Endothelial cell of umbilical vein (primary cell): ENCODE measurements around the gene PGRMC2. TPM values are rescaled to one million over a fixed set of nuclear protein-coding genes. Genes with fewer than 3 reads are reported as not detected.

Experiments used
- BruUV-seq: library from RNA; stranded (reverse); fragments of 400-500 nt; replicated peaks from 2 replicates; lab custom pipeline; 2021; lab: Mats Ljungman, UMichigan
- CTCF ChIA-PET: fragments of 300-600, 350-600 bp; sonication (Branson Sonifier 250); formaldehyde crosslinking; loops from one replicate; lab custom pipeline; 2021; ENCODE audit warnings: antibody characterized with exemption, inconsistent platforms; lab: Charles Lee
- POLR2A ChIA-PET: fragments of 300-600, 350-600 bp; sonication (Branson Sonifier 250); formaldehyde crosslinking; loops from one replicate; lab custom pipeline; 2021; ENCODE audit warnings: antibody characterized with exemption, inconsistent platforms; lab: Charles Lee
- DNase-seq: peaks from one replicate; pipeline ENCODE4 v3.0.0-alpha.2; 2011; ENCODE audit warnings: low read depth, low spot score
- FAIRE-seq: peaks from 2 replicates; lab custom pipeline; 2011; peaks lifted over from hg19 to GRCh38; lab: Jason Lieb, UNC
- H2AFZ ChIP-seq: 2 replicates; pipeline ENCODE4 v1.6.0; 2012; ENCODE audit warnings: low read depth, low read length, control low read depth, inconsistent platforms
- H3K27ac ChIP-seq: 2 replicates; pipeline ENCODE4 v1.5.1; 2011; ENCODE audit warnings: low read depth, mild to moderate bottlenecking, control low read depth, low read length, moderate library complexity; ENCODE audit not compliant: insufficient read depth
- H3K27me3 ChIP-seq, 2 experiments: 2 replicates each; pipeline versions ENCODE4 v1.6.0 to v1.6.1; 2011; ENCODE audit warnings: low read length in 2 of 2, mixed read lengths in 1 of 2; ENCODE audit not compliant: control insufficient read depth in 2 of 2, insufficient read depth in 2 of 2
- H3K36me3 ChIP-seq, 2 experiments: 2 replicates in 1 of 2; 3 replicates in 1 of 2; pipeline ENCODE4 v1.5.1; 2011; ENCODE audit warnings: low read length in 2 of 2, mild to moderate bottlenecking in 1 of 2, moderate library complexity in 1 of 2; ENCODE audit not compliant: control insufficient read depth in 2 of 2, insufficient read depth in 2 of 2; ENCODE audit errors: extremely low read depth in 1 of 2
- H3K4me1 ChIP-seq: 3 replicates; pipeline ENCODE4 v1.5.1; 2011; ENCODE audit warnings: mild to moderate bottlenecking, low read length; ENCODE audit not compliant: control insufficient read depth, insufficient read depth; ENCODE audit errors: extremely low read depth
- H3K4me2 ChIP-seq: 2 replicates; pipeline ENCODE4 v1.6.1; 2011; ENCODE audit warnings: low read length, control low read depth, mixed read lengths; ENCODE audit not compliant: insufficient read depth
- H3K4me3 ChIP-seq, 3 experiments: fragments of 200-600 bp in 1 of 3; sonication (generic), shearing (Covaris generic) in 1 of 3; replicated peaks in 1 of 3; 2 replicates each; pipeline ENCODE4 v1.5.1; 2011 to 2016; ENCODE audit warnings: control low read depth in 3 of 3, low read length in 3 of 3, mild to moderate bottlenecking in 2 of 3, inconsistent platforms in 1 of 3, low read depth in 1 of 3, moderate library complexity in 1 of 3; ENCODE audit not compliant: insufficient read depth in 1 of 3
- H3K79me2 ChIP-seq: 2 replicates; pipeline ENCODE4 v1.6.0; 2012; ENCODE audit warnings: low read length, inconsistent platforms; ENCODE audit not compliant: control insufficient read depth, insufficient read depth
- H3K9ac ChIP-seq: replicated peaks from 2 replicates; pipeline ENCODE3; 2011; ENCODE audit warnings: low read length, control low read depth; ENCODE audit not compliant: insufficient read depth; ENCODE audit errors: extremely low read depth
- H3K9me1 ChIP-seq: replicated peaks from 3 replicates; pipeline ENCODE4 v1.6.0; 2011; ENCODE audit warnings: mild to moderate bottlenecking, low read length; ENCODE audit not compliant: control insufficient read depth, insufficient read depth; ENCODE audit errors: extremely low read depth
- H3K9me3 ChIP-seq: replicated peaks from 2 replicates; pipeline ENCODE4 v1.5.1; 2012; ENCODE audit warnings: low read length, inconsistent platforms; ENCODE audit not compliant: control insufficient read depth, insufficient read depth
- H4K20me1 ChIP-seq: replicated peaks from 2 replicates; pipeline ENCODE3; 2011; ENCODE audit warnings: mild to moderate bottlenecking, low read length; ENCODE audit not compliant: control insufficient read depth, insufficient read depth; ENCODE audit errors: extremely low read depth
- EZH2 ChIP-seq: IDR thresholded peaks from 2 replicates; pipeline ENCODE4 v1.6.1; 2012; ENCODE audit warnings: borderline replicate concordance, low read depth, mild to moderate bottlenecking, moderate library complexity, low read length, inconsistent platforms; ENCODE audit not compliant: severe bottlenecking
- FOS ChIP-seq: IDR thresholded peaks from 2 replicates; pipeline ENCODE4 v1.6.1; 2011; ENCODE audit warnings: mild to moderate bottlenecking, low read length, moderate library complexity, borderline replicate concordance; ENCODE audit not compliant: insufficient read depth
- GATA2 ChIP-seq: IDR thresholded peaks from 2 replicates; pipeline ENCODE4 v1.7.0; 2011; ENCODE audit warnings: low read depth, mild to moderate bottlenecking, moderate library complexity, mixed read lengths, low read length; ENCODE audit not compliant: insufficient read length, insufficient read depth
- JUN ChIP-seq: IDR thresholded peaks from 2 replicates; pipeline ENCODE4 v1.6.1; 2011; ENCODE audit warnings: borderline replicate concordance, low read depth; ENCODE audit not compliant: insufficient read length, insufficient read depth
- MYC ChIP-seq: IDR thresholded peaks from one replicate; pipeline ENCODE4 v1.6.1; 2011; ENCODE audit warnings: mild to moderate bottlenecking, low read depth, low read length
- POLR2A ChIP-seq: IDR thresholded peaks from 2 replicates; pipeline ENCODE4 v1.6.1; 2012; ENCODE audit warnings: low read depth, mild to moderate bottlenecking, control low read depth, low read length
- POLR2AphosphoS5 ChIP-seq: IDR thresholded peaks from 2 replicates; pipeline ENCODE4 v1.6.1; 2012; ENCODE audit warnings: low read depth, mild to moderate bottlenecking, control low read depth, low read length, moderate library complexity; ENCODE audit not compliant: insufficient read depth
- dilution Hi-C: fragments of 300-500 bp; cut with MboI; formaldehyde crosslinking; loops from one replicate; pipeline ENCODE4 v1.15.0; 2019; ENCODE audit warnings: low sequenced_read_pairs; ENCODE audit not compliant: extremely low pct_ligation_motif_present
- intact Hi-C: fragments of 100-400 bp; cut with micrococcal nuclease; formaldehyde crosslinking; loops from one replicate; pipeline ENCODE4 v1.10.0; 2022
- polyA plus RNA-seq, 4 experiments: library from polyadenylated mRNA; depleted of rRNA in 3 of 4; stranded (reverse) in 3 of 4; unstranded in 1 of 4; fragments of >200 nt; gene quantifications; 2 replicates each; pipeline versions ENCODE4 v1.2.1 to v1.2.3, GENCODE V29; 2011 to 2012; ENCODE audit warnings: missing spikeins in 1 of 4
- total RNA-seq: library from RNA; stranded (reverse); gene quantifications from 2 replicates; pipeline ENCODE4 v1.2.3, GENCODE V29; 2021
- TF ChIP-seq, protein P1 (sequence below), 2 donors: IDR thresholded peaks; 1 replicate in 1 of 2; 2 replicates in 1 of 2; pipeline ENCODE4 v1.5.1; 2011; ENCODE audit warnings: low read length in 2 of 2, mild to moderate bottlenecking in 2 of 2, moderate library complexity in 2 of 2, control low read depth in 1 of 2, inconsistent platforms in 1 of 2, low read depth in 1 of 2; ENCODE audit not compliant: insufficient read depth in 1 of 2; ENCODE audit errors: extremely low read depth in 1 of 2
- TF ChIP-seq, protein P2 (sequence below): IDR thresholded peaks from 2 replicates; pipeline ENCODE4 v1.6.1; 2011; ENCODE audit not compliant: insufficient read depth, insufficient read length

PGRMC2 gene
- total and polyA plus RNA-seq, 2 donors (not counting 3 experiments of a cell fraction or from before 2014, with no cell fraction given): 10.1 to 63.4 TPM

DNA sequence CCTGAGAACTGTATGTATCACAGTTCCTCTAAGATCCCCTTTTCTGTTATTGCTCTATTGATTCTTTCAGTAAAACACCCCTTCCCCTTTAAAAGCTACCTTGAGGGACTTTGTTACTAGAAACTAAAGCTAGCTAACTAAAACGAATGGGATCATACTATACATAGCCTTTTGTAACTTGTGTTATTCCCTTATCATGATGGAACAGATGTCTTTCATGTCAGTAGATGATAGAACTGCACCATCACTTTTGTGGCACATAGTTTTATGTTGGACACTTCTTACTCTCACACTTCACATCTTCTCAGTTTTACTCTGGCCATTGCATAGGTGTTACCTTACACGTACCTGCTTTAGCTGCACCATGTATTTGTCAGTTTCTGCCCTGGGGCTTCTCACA is 46.6 kb upstream of the PGRMC2 start:
- no TSS peak for BruUV-seq
- dilution Hi-C loops (no loop called here), intact Hi-C loops (no loop called here)
- POLR2A ChIA-PET: no interaction called here
- Histone ChIP-seq H3K9ac (no peak overlapping the region), H3K9me3 (no peaks in the 10 kb centered on the region), H3K4me3 (no peak overlapping the region), H3K4me1 (peaks cover 19% of the 10 kb centered on the region), H3K27me3 (no peaks in the 10 kb centered on the region), H3K27ac (no peak overlapping the region), H2AFZ (no peak overlapping the region), H3K4me2 (no peak overlapping the region), H3K79me2 (no peaks in the 10 kb centered on the region), H4K20me1 (no peaks in the 10 kb centered on the region), H3K9me1 (no peaks in the 10 kb centered on the region), H3K36me3 (no peaks in the 10 kb centered on the region)
- FAIRE-seq: no peak
- TF ChIP-seq POLR2A (no peak), POLR2AphosphoS5 (no peak), JUN (no peak), FOS (no peak), EZH2 (no peak), MYC (no peak), GATA2 (no peak)
- TF ChIP-seq, protein P1, sequence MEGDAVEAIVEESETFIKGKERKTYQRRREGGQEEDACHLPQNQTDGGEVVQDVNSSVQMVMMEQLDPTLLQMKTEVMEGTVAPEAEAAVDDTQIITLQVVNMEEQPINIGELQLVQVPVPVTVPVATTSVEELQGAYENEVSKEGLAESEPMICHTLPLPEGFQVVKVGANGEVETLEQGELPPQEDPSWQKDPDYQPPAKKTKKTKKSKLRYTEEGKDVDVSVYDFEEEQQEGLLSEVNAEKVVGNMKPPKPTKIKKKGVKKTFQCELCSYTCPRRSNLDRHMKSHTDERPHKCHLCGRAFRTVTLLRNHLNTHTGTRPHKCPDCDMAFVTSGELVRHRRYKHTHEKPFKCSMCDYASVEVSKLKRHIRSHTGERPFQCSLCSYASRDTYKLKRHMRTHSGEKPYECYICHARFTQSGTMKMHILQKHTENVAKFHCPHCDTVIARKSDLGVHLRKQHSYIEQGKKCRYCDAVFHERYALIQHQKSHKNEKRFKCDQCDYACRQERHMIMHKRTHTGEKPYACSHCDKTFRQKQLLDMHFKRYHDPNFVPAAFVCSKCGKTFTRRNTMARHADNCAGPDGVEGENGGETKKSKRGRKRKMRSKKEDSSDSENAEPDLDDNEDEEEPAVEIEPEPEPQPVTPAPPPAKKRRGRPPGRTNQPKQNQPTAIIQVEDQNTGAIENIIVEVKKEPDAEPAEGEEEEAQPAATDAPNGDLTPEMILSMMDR (IDR thresholded peaks at IDR 0.05; ENCODE audit: extremely low read depth in 1 of 2, insufficient read depth in 1 of 2, low read depth in 1 of 2, low read length in 2 of 2): no peak
- TF ChIP-seq, protein P2, sequence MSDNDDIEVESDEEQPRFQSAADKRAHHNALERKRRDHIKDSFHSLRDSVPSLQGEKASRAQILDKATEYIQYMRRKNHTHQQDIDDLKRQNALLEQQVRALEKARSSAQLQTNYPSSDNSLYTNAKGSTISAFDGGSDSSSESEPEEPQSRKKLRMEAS: no peak
- CTCF ChIA-PET: no interaction called here
- DNase-seq: no peak
